HG03571 (cell line): Measurements from ENCODE around the gene FCER1A.
"Not testable (repeated sequence)": the region's sequence is repeated elsewhere in the genome, so short reads cannot be mapped to it uniquely, and the experiment has no call there.

Experiments
- ATAC-seq: cut with Tn5 transposase; IDR thresholded peaks from one replicate; pipeline ENCODE4 v1.9.1; 2021; ENCODE audit not compliant: unreplicated experiment

FCER1A gene

DNA sequence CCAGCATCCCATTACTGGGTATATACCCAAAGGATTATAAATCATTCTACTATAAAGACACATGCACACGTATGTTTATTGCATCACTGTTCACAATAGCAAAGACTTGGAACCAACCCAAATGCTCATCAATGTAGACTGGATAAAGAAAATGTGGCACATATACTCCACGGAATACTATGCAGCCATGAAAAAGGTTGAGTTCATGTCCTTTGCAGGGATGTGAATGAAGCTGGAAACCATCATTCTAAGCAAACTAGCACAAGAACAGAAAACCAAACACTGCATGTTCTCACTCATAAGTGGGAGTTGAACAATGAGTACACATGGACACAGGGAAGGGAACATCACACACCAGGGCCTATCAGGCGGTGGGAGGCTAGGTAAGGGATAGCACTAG is 47.2 kb downstream of the FCER1A start:
- ATAC-seq, result not testable (repeated sequence)

DNA sequence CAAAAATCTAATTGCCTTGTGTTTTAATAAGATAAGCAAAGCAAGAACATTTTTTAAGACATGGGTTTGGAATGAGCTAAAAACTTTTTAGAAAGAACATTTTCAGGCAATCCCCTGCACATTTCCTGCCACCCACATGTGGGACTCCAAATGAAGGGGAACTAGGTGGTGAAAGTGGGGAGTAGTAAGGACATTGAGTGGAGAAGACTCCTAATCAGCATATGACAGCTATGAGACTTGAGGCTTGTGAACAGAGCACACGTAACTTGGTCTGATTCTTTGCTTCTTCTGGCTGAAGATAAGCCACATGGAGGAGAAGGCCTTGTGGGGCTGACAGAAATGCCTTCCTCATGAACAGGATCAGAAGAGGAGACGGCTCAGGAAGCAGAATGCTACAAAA is 50.3 kb downstream of the FCER1A start:
- ATAC-seq, result no peak
